ENCODE data around the gene CLDN9.
A peak's percentile ranks its signal among the peaks of the same experiment; 100 is the strongest.

The CLDN9 gene

DNA sequence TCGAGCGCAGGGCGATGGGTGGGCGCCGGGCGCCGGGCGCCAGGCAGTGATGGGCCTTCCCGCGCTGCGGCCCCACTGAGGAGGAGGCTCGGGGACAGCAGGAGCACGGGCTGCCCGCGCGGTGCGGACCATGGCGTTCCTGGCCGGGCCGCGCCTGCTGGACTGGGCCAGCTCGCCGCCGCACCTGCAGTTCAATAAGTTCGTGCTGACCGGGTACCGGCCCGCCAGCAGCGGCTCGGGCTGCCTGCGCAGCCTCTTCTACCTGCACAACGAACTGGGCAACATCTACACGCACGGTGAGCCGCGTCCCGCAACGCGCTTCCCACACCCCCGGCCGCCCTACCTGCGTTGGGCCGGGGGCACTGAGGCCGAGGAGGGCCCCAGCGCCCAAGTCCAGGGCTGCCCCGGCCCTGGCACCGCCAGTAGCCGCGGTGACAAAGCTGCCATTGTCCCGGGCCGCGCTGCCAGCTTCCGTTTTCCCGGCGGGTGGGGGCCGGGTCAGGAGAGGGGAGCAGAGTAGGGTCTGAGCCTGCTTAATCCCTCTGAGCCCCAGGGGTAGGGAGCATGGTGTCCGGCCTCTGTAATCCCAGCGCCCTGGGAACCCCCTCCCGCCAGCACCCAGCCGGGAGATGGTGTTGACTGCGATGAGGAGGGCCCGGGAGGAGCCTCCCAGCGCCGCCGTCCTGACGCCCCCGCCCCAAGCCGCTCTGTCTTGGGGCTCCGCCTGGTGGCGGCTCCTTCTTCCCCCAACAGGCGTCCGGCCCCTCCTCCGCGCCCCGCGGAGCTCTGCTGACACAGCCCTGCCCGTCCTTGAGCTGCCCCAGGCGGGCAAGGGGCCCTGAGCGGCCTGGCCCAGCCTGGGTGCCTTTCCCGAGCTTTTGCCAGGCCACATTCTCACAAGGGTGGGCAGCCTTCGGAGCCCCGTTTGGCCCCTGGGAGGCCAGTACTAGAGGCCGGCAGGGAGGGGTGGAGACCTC lies 42.9 kb upstream of the CLDN9 start:
- H3K36me3 Mint-ChIP-seq (ENCODE audit: insufficient read depth): peaks cover 3% of the 10 kb centered on the region
- H3K27me3 Mint-ChIP-seq: peaks cover 23% of the 10 kb centered on the region
- H3K27ac Mint-ChIP-seq (ENCODE audit: low read depth): no peak overlapping the region
- H3K4me3 Mint-ChIP-seq: peak overlapping the region; percentile 70
- DNase-seq (ENCODE audit: low spot score in 2 of 2) (peak in 1 of 2 donors; percentile 38), ATAC-seq (replicated peaks; ENCODE audit: extremely low read depth, poor library complexity, severe bottlenecking) (peak; percentile 72)
- peaks cover 15% of the 10 kb centered on the region for H3K4me1 Mint-ChIP-seq
- H3K9me3 Mint-ChIP-seq: no peaks in the 10 kb centered on the region

GRCh38 chr16:2970563-2970962 lies 42.2 kb upstream of the CLDN9 start:
- H3K4me3 Mint-ChIP-seq: peak overlapping the region; percentile 70
- no peaks in the 10 kb centered on the region for H3K36me3 Mint-ChIP-seq (ENCODE audit: insufficient read depth)
- peaks cover 23% of the 10 kb centered on the region for H3K27me3 Mint-ChIP-seq
- H3K9me3 Mint-ChIP-seq: no peaks in the 10 kb centered on the region
- no peak for DNase-seq (ENCODE audit: low spot score in 2 of 2)
- no peak overlapping the region for H3K27ac Mint-ChIP-seq (ENCODE audit: low read depth)
- peaks cover 15% of the 10 kb centered on the region for H3K4me1 Mint-ChIP-seq
- no peak for ATAC-seq (replicated peaks; ENCODE audit: extremely low read depth, poor library complexity, severe bottlenecking)

DNA sequence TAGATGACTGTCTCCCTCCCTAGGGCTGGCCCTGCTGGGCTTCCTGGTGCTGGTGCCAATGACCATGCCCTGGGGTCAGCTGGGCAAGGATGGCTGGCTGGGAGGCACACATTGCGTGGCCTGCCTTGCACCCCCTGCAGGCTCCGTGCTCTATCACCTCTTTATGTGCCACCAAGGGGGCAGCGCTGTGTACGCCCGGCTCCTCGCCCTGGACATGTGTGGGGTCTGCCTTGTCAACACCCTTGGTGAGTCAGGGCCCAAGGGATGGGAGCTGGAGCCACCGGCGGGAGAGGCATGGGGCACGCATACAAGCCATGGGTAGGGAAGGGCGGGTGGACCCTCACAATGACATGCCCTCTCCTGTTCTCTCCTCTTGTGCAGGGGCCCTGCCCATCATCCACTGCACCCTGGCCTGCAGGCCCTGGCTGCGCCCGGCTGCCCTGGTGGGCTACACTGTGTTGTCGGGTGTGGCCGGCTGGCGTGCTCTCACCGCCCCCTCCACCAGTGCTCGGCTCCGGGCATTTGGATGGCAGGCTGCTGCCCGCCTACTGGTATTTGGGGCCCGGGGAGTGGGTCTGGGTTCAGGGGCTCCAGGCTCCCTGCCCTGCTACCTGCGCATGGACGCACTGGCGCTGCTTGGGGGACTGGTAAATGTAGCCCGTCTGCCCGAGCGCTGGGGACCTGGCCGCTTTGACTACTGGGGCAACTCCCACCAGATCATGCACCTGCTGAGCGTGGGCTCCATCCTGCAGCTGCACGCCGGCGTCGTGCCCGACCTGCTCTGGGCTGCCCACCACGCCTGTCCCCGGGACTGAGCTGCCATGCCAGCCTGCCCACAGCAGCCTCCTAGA lies 41.4 kb upstream of the CLDN9 start:
- no peaks in the 10 kb centered on the region for H3K9me3 Mint-ChIP-seq
- H3K4me3 Mint-ChIP-seq: peak overlapping the region; percentile 70
- no peak overlapping the region for H3K27ac Mint-ChIP-seq (ENCODE audit: low read depth)
- peaks cover 23% of the 10 kb centered on the region for H3K27me3 Mint-ChIP-seq
- peaks cover 15% of the 10 kb centered on the region for H3K4me1 Mint-ChIP-seq
- DNase-seq (ENCODE audit: low spot score in 2 of 2) (no peak), ATAC-seq (replicated peaks; ENCODE audit: extremely low read depth, poor library complexity, severe bottlenecking) (no peak)
- H3K36me3 Mint-ChIP-seq (ENCODE audit: insufficient read depth): no peaks in the 10 kb centered on the region

DNA sequence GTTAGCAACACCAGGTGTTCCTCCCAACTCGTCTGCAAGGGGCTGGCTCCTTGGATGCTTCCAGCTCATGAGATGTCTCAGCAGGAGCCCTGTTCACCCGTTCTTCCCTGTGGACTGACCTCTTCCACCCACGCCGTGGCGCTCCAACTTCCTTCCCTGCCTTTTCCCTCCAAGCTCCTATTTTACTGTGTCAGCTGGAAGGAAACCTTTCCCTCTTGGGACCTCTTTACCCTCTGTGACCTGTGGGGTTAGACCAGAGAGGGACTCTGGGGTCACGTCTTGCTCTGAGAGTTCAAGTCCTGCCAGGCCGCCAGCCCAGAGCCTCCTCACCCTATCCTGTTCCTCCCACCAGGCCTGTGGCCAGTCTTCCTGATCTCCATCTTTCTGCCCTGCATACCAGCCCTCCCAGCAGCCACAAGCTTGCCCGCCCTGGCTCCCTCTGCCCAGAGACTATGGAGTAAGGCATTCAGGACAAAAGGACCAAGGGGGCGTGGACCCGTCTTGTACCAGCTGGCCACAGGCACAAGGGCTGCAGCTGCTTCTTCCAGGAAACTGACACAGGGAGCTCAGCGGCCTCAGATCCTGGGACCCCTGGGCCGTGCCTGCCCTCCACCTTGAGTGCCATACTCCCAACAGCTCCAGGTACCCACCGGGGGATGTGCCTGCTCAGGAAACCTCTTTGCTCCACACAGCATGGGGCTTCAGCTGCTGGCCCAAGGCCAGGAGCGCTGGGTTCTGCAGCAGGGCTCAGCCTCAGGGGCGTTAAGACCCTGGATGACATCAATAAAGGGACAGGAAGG lies 40.5 kb upstream of the CLDN9 start:
- H3K4me1 Mint-ChIP-seq: peaks cover 15% of the 10 kb centered on the region
- H3K27ac Mint-ChIP-seq (ENCODE audit: low read depth): no peak overlapping the region
- H3K27me3 Mint-ChIP-seq: peaks cover 23% of the 10 kb centered on the region
- DNase-seq (ENCODE audit: low spot score in 2 of 2) (no peak), ATAC-seq (replicated peaks; ENCODE audit: extremely low read depth, poor library complexity, severe bottlenecking) (no peak)
- no peaks in the 10 kb centered on the region for H3K36me3 Mint-ChIP-seq (ENCODE audit: insufficient read depth)
- peak overlapping the region; percentile 5 for H3K4me3 Mint-ChIP-seq
- no peaks in the 10 kb centered on the region for H3K9me3 Mint-ChIP-seq

DNA sequence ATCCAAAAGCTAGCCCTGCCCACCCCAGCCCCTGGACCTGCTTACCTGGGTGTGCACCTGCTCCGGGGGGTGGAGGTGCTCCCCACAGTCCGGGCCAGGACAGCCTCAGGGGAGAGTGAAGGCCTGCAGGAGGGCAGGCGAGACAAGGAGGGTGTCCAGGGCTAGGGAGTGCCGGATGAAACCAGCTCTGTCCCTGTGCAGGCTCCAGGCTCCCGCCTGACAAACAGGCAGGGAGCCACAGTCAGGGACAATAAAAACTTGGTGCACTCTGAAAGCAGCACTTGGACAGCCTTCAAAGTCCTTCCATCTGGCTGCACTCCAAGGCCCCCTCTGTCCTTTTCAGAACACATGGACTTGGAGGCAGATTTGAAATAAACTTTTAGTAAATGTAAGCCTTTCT lies 39.6 kb upstream of the CLDN9 start:
- H3K27me3 Mint-ChIP-seq: peaks cover 17% of the 10 kb centered on the region
- H3K27ac Mint-ChIP-seq (ENCODE audit: low read depth): no peak overlapping the region
- H3K4me1 Mint-ChIP-seq: peaks cover 12% of the 10 kb centered on the region
- no peak for DNase-seq (ENCODE audit: low spot score in 2 of 2)
- H3K4me3 Mint-ChIP-seq: no peak overlapping the region
- no peaks in the 10 kb centered on the region for H3K9me3 Mint-ChIP-seq
- H3K36me3 Mint-ChIP-seq (ENCODE audit: insufficient read depth): no peaks in the 10 kb centered on the region
- ATAC-seq (replicated peaks; ENCODE audit: extremely low read depth, poor library complexity, severe bottlenecking): no peak

DNA sequence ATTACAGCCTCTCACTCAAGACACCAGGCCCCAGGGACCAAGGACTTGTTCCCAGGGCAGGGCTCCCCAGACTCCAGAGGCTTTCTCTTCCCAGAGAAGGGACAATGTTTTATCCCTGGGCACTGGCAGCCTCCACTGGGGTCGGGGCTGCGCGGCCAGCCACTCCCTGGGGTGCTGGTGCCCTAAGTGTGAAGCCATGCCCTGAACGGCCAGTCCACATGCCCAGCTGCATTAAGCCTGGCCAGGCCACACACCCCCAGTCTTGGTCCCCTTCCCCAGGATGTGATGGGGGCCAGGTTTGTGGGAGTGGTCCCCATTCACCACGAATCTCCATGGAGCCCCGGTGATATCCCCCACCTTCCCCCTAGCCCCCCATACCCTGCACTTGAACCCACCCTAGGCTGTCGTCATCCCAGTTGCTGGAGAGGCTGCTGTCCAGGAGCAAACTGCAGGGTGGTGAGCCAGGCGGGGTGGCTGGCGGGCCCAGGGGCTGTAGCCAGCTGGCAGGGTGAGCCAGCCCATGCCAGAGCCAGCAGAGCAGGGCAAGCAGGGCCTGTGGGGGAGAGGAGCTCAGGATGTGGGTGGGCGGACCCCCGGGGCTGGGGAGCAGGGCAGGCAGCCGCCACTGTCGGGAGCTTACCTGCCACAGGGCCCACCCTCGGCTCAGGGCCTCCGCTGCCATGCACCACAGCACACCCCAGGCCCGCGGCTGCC lies 39.0 kb upstream of the CLDN9 start:
- Mint-ChIP-seq H3K27ac (ENCODE audit: low read depth) (no peak overlapping the region), H3K4me3 (no peak overlapping the region), H3K9me3 (no peaks in the 10 kb centered on the region)

DNA sequence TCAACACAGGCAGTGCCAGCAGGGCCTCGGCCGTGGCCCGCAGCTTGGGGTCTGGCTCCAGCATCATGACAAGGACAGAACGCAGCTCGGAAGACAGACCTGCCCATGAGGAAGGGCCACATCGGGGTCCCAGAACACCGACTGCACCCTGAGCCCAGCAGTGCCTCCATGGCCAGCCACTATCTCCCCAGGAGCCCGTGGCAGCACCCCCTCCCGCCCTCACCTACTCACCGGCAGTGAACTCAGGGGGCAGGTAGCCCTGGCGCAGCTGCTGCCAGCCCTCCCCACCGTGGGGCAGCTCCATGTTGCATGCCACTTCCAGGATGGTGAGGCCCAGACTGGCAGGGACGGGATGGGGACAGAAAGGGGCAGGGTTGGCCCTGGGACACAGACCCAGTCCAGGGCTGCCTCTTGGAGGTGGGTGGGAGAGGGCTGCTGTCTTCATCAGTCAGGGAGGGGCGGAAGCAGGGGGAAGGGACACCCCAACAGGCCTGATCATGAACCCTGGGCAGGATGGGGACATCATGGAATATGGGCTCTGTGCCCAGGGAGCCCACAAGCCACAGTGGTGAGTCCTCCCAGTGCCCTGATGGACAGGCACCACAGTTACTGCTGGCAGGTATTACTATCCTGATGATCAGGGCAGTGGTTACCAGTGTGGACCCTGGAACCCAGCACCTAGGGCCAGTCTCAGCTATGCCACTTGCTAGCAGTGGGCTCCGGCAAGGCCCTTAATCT lies 38.2 kb upstream of the CLDN9 start:
- Mint-ChIP-seq H3K4me1 (peaks cover 5% of the 10 kb centered on the region), H3K27me3 (peaks cover 11% of the 10 kb centered on the region), H3K27ac (ENCODE audit: low read depth) (no peak overlapping the region), H3K4me3 (no peak overlapping the region), H3K36me3 (ENCODE audit: insufficient read depth) (no peaks in the 10 kb centered on the region), H3K9me3 (no peaks in the 10 kb centered on the region)
- DNase-seq (ENCODE audit: low spot score in 2 of 2) (no peak), ATAC-seq (replicated peaks; ENCODE audit: extremely low read depth, poor library complexity, severe bottlenecking) (no peak)

More for the DNA sequence above, 39.0 kb upstream of the CLDN9 start:
- ATAC-seq (replicated peaks; ENCODE audit: extremely low read depth, poor library complexity, severe bottlenecking) (no peak), DNase-seq (ENCODE audit: low spot score in 2 of 2) (no peak)
- H3K4me1 Mint-ChIP-seq: peaks cover 6% of the 10 kb centered on the region
- H3K36me3 Mint-ChIP-seq (ENCODE audit: insufficient read depth): no peaks in the 10 kb centered on the region
- peaks cover 11% of the 10 kb centered on the region for H3K27me3 Mint-ChIP-seq

GRCh38 chr16:2975161-2975795 lies 37.4 kb upstream of the CLDN9 start:
- H3K27me3 Mint-ChIP-seq: peaks cover 11% of the 10 kb centered on the region
- no peaks in the 10 kb centered on the region for H3K9me3 Mint-ChIP-seq
- no peak for ATAC-seq (replicated peaks; ENCODE audit: extremely low read depth, poor library complexity, severe bottlenecking)
- DNase-seq (ENCODE audit: low spot score in 2 of 2): no peak
- H3K27ac Mint-ChIP-seq (ENCODE audit: low read depth): no peak overlapping the region
- H3K4me3 Mint-ChIP-seq: no peak overlapping the region
- H3K4me1 Mint-ChIP-seq: peaks cover 5% of the 10 kb centered on the region
- H3K36me3 Mint-ChIP-seq (ENCODE audit: insufficient read depth): no peaks in the 10 kb centered on the region

DNA sequence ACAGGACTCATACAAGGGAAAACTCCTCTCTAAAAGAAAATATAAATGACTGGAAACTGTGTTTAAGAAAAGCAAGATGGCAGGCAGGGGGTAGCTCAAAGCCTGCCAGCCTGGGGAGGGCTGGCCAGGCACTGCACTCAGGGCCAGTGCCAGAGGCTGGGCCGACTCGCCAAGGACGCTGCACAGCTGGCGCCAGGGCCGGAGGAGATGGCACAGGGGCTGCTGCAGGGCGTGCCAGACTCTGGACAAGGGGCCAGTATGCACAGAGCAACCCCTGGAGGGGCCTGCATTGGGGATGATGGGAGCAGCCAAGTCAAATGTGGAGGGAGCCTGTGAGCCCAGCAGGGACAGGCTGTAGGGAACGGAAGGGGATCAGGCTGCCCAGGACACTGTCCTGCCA lies 36.5 kb upstream of the CLDN9 start:
- DNase-seq (ENCODE audit: low spot score in 2 of 2) (no peak), ATAC-seq (replicated peaks; ENCODE audit: extremely low read depth, poor library complexity, severe bottlenecking) (no peak)
- Mint-ChIP-seq H3K4me1 (peaks cover 3% of the 10 kb centered on the region), H3K36me3 (ENCODE audit: insufficient read depth) (peaks cover 6% of the 10 kb centered on the region), H3K27ac (ENCODE audit: low read depth) (no peak overlapping the region), H3K27me3 (peaks cover 11% of the 10 kb centered on the region), H3K9me3 (no peaks in the 10 kb centered on the region), H3K4me3 (no peak overlapping the region)

DNA sequence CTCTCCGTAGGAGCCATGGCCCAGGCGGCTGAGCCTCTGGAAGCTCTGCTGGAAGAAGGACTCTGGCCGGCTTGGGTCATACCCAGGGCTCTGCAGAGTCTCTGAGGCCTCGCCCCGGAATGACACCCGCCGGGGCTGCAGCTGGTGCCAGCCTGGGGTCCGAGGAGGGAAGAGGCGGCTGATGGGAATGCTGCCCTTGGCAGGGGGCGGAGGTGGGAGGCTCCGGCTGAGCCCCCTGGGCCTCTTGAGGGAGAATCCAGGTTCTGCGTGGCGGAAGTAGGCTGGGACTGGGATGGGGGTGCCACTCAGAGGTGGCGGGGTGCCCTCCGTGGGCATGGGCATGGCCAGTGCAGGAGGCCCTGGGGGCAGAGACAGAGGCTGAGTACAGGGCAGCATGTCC lies 36.0 kb upstream of the CLDN9 start:
- Mint-ChIP-seq H3K27me3 (peaks cover 10% of the 10 kb centered on the region), H3K27ac (ENCODE audit: low read depth) (no peak overlapping the region), H3K4me1 (peaks cover 7% of the 10 kb centered on the region), H3K36me3 (ENCODE audit: insufficient read depth) (peaks cover 9% of the 10 kb centered on the region), H3K4me3 (no peak overlapping the region), H3K9me3 (no peaks in the 10 kb centered on the region)
- ATAC-seq (replicated peaks; ENCODE audit: extremely low read depth, poor library complexity, severe bottlenecking): no peak
- DNase-seq (ENCODE audit: low spot score in 2 of 2): no peak

- peaks cover 2% of the 10 kb centered on the region for H3K27me3 Mint-ChIP-seq
- ATAC-seq (replicated peaks; ENCODE audit: extremely low read depth, poor library complexity, severe bottlenecking): no peak
- peaks cover 10% of the 10 kb centered on the region for H3K4me1 Mint-ChIP-seq
- H3K36me3 Mint-ChIP-seq (ENCODE audit: insufficient read depth): peaks cover 9% of the 10 kb centered on the region
- H3K27ac Mint-ChIP-seq (ENCODE audit: low read depth): no peak overlapping the region
- H3K4me3 Mint-ChIP-seq: no peak overlapping the region
- no peaks in the 10 kb centered on the region for H3K9me3 Mint-ChIP-seq
- DNase-seq (ENCODE audit: low spot score in 2 of 2): no peak
Measured at GRCh38 chr16:2977440-2977839, 35.3 kb upstream of the CLDN9 start.

Data from central memory CD8-positive, alpha-beta T cell (primary cell).